ENCODE data around the gene SUGP1.
"Not testable (repeated sequence)": the region's sequence is repeated elsewhere in the genome, so short reads cannot be mapped to it uniquely, and the experiment has no call there.

Gene SUGP1

GRCh38 chr19:19268453-19269385 lies 51.6 kb downstream of the SUGP1 start:
- no peak for DNase-seq (ENCODE audit: extremely low read depth in 1 of 2, low read depth in 1 of 2)

GRCh38 chr19:19267305-19267704 lies 53.0 kb downstream of the SUGP1 start:
- no peak for DNase-seq (ENCODE audit: extremely low read depth in 1 of 2, low read depth in 1 of 2)

- DNase-seq (ENCODE audit: extremely low read depth in 1 of 2, low read depth in 1 of 2): no peak
Measured at GRCh38 chr19:19263886-19264487, 56.3 kb downstream of the SUGP1 start.

GRCh38 chr19:19262190-19263057 lies 57.9 kb downstream of the SUGP1 start:
- no peak for DNase-seq (ENCODE audit: extremely low read depth in 1 of 2, low read depth in 1 of 2)

- no peak for DNase-seq (ENCODE audit: extremely low read depth in 1 of 2, low read depth in 1 of 2)
Measured at GRCh38 chr19:19261350-19262189, 58.7 kb downstream of the SUGP1 start.

- no peak for DNase-seq (ENCODE audit: extremely low read depth in 1 of 2, low read depth in 1 of 2)
Measured at GRCh38 chr19:19260417-19261214, 59.7 kb downstream of the SUGP1 start.

GRCh38 chr19:19259741-19260140 lies 60.6 kb downstream of the SUGP1 start:
- no peak for DNase-seq (ENCODE audit: extremely low read depth in 1 of 2, low read depth in 1 of 2)

- DNase-seq (ENCODE audit: extremely low read depth in 1 of 2, low read depth in 1 of 2): no peak
Measured at GRCh38 chr19:19258589-19259338, 61.5 kb downstream of the SUGP1 start.

GRCh38 chr19:19257836-19258588 lies 62.3 kb downstream of the SUGP1 start:
- DNase-seq (ENCODE audit: extremely low read depth in 1 of 2, low read depth in 1 of 2): no peak

GRCh38 chr19:19257137-19257536 lies 63.2 kb downstream of the SUGP1 start:
- DNase-seq (ENCODE audit: extremely low read depth in 1 of 2, low read depth in 1 of 2): no peak

GRCh38 chr19:19256072-19256969 lies 64.0 kb downstream of the SUGP1 start:
- no peak for DNase-seq (ENCODE audit: extremely low read depth in 1 of 2, low read depth in 1 of 2)

GRCh38 chr19:19253409-19253808 lies 66.9 kb downstream of the SUGP1 start:
- DNase-seq (ENCODE audit: extremely low read depth in 1 of 2, low read depth in 1 of 2): not testable (repeated sequence)

GRCh38 chr19:19250196-19250801 lies 70.0 kb downstream of the SUGP1 start:
- DNase-seq (ENCODE audit: extremely low read depth in 1 of 2, low read depth in 1 of 2): no peak

- DNase-seq (ENCODE audit: extremely low read depth in 1 of 2, low read depth in 1 of 2): no peak
Measured at GRCh38 chr19:19240476-19240875, 79.8 kb downstream of the SUGP1 start.

- no peak for DNase-seq (ENCODE audit: extremely low read depth in 1 of 2, low read depth in 1 of 2)
Measured at GRCh38 chr19:19239675-19240074, 80.6 kb downstream of the SUGP1 start.

GRCh38 chr19:19238126-19238894 lies 82.0 kb downstream of the SUGP1 start:
- DNase-seq (ENCODE audit: extremely low read depth in 1 of 2, low read depth in 1 of 2): no peak

All from stimulated activated CD8-positive, alpha-beta memory T cell treated with anti-CD3 and anti-CD28 coated beads, Interleukin-7, amount 100 ng/mL, for 48 hours (primary cell).